Right hindlimb (tissue), 1 donor: ENCODE results near the gene RFX8.
A peak's percentile ranks its signal among the peaks of the same experiment; 100 is the strongest.
"Not testable (repeated sequence)": the region's sequence is repeated elsewhere in the genome, so short reads cannot be mapped to it uniquely, and the experiment has no call there.

Source experiments
- DNase-seq: peaks from one replicate; pipeline ENCODE4 v3.0.0-alpha.2; 2018

RFX8 gene

GRCh38 chr2:101485856-101486255 is 10.9 kb upstream of the RFX8 start:
- no peak for DNase-seq

GRCh38 chr2:101480764-101481163 is 5.9 kb upstream of the RFX8 start:
- no peak for DNase-seq

GRCh38 chr2:101479810-101480209 is 4.9 kb upstream of the RFX8 start:
- no peak for DNase-seq

DNA sequence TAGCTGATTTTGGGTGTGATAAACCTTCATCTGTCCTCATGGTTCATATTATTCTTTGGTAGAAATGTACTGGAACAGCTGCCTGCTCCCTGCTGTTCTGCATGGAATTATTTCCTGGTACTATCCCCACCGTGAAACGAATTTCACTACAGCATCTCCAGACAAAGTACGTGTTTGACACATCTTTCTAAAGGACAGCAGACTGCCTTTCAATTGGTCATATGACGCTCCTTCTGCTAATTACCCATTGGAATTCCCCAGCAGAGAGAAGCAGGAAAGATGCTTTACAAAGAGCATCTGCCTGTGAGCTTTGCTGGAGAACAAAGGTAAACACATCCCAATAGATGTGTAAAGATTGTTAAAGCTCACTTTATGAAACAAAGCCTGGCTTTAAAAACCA is 4.4 kb upstream of the RFX8 start:
- no peak for DNase-seq

- no peak for DNase-seq
Measured at GRCh38 chr2:101478181-101479001, 3.5 kb upstream of the RFX8 start.

DNA sequence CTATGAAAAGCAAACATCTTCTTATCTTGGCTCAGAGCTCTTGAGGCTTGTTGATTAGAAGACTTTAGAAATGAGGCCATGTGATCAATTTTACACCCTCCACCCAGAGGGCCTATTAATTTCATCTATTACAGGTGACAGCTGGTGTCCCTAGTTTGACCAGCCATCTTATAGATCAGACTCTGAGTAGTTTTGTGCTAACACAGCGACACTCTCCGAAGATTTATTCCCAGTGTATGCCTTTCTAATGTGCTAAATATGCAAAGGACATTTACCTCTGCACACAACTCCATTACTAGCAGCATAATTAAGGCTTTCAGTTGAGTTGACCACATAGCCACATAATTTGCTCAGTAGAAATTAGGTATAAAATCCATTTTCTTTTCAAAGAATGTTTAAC is 2.6 kb upstream of the RFX8 start:
- no peak for DNase-seq

DNA sequence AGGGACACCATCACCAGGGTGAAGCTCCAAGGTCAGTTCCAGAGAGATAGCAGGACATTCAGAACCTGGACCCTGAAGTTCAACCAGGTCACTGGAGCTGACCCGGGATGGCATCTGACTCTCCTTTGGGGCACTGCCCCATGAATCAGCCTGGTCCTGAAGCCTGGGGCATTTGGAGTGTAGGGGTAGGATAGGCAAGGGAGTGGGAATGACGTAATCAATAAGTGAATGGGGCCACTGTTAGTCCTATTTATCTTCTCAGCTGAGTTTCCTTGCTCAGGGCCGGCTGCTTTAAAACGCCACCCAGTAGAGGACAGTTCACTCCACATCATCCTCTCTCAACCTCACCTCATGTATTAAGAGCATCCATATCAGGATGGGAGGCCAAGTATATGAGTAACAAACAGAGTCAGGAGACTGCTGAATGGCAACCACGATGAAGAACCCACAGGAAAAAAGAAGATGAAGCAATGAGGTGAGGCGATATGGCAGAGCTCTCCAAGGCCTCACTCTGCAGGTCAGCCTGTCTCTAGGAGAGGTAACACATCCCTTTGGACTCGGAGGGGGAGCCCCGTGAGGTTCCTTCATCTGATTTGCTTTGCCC is 1.8 kb upstream of the RFX8 start:
- DNase-seq = no peak

DNA sequence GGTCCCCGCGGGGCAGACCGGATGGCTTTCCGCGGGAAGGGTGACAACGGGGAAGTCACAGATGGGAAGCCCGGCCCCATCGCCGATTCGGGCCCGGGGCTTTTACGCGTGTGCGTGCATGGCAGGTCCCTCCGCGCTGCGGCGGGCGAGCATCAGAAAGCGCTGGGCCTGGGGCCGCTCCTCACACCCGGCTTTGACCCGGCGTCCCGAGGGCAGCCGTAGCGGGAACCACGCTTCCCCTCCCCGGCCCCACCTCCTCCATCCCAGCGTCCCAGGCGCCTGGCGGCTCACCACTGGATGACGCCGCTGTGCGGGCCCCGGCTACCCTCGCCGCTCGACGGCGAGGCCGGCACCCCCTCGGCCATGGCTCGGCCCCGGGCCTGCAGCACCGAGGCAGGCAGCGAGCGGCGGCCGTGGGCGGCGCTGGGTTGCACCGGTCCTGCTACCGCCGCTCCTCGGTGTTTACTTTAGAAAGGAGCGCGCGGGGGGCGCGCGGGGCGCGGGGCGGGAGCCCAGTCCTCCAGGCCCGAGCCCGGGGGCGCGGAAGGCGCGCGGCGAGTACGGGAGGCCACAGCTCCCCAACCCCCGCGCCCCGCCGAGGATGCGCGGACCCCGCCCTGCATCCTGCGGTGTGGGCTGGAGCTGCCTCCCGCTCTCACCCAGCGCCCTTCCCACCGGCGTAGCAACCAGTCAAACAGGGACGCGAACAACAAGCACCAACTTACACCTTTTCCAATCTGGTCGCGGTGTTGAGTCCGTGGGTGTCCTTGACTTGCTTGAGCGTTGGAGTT is 806 bp downstream of the RFX8 start:
- DNase-seq = peak; percentile 83

DNA sequence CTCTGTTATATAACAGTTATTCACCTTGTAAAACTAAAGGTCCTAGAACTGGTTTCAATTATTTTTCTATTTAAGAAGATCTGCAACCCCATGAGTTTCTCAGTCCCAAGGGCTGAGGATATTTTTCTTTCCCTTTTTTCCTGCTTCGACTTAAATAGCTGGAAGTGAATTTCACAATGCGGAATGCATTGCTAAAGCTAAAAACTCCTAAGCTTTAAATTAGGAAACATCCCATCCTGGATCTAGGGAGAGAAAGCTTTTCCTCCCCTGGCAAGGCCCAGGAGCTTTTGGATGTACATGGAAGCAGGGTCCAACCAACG is 1.4 kb downstream of the RFX8 start:
- no peak for DNase-seq

DNA sequence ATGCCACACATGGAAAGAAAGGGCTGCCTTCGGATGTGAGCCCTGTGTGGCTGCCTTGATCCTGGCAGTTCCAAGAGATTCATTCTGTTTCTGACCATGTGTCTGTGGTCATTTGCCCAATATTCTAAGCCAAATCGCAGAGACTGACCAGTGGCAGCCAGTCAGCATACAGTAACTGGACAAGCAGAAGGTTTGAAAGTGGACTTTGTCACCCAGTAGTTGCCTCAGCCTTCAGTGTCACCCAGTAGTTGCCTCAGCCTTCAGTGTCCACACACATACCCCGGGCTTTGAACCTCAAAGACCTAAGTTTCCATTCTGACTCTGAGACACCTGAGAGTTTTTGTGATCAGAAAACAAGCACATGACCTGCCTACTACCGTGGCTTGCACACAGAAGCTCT is 5.0 kb downstream of the RFX8 start:
- DNase-seq = no peak

DNA sequence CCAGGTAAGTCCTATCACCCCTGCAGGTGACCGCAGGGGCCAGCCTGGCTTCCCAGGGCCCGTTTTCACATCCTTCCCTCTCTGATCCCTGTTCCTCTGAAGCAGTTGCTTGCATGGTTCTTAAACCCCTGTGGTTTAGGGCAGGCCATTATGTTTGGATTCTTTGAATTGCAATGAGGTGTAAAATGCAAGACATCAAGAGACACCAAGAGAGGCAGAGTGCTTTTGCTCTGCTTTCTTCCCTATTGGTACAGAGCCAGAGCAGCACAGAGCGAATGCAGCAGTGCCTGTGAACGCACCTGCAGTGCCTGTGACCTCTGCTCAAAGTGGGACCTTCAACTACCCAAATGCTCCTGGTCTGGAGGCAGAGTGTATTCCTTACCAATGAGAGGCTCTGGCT is 7.6 kb downstream of the RFX8 start:
- DNase-seq = no peak

GRCh38 chr2:101466426-101466825 is 8.5 kb downstream of the RFX8 start:
- no peak for DNase-seq

- no peak for DNase-seq
Measured at GRCh38 chr2:101464841-101465240, 10.1 kb downstream of the RFX8 start.

GRCh38 chr2:101463911-101464641 is 10.8 kb downstream of the RFX8 start:
- DNase-seq = peak; percentile 36

- no peak for DNase-seq
Measured at GRCh38 chr2:101463421-101463820, 11.5 kb downstream of the RFX8 start.

- DNase-seq = no peak
Measured at GRCh38 chr2:101461381-101461780, 13.5 kb downstream of the RFX8 start.

- DNase-seq = not testable (repeated sequence)
Measured at GRCh38 chr2:101454408-101454807, 20.5 kb downstream of the RFX8 start.

GRCh38 chr2:101450965-101451364 is 23.9 kb downstream of the RFX8 start:
- DNase-seq = no peak

DNA sequence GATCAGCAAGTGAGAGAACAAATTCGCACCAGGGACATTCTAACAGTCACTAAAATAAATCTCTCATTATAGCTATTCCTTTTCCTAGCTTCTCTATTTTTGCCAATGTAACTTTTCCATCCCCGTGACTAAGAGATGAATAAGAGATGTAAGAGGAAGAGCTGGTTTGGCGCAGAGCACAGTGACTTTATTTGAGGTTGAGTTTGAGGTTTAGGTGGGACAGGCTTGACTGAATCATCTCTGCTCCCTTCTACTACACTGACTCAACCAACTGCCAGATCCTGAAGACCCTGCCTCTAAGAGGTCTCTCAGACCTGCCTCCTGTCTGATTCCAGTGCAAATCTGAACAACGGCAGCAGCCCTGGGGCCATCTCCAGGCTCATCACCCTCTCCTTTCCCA is 28.0 kb downstream of the RFX8 start:
- no peak for DNase-seq

DNA sequence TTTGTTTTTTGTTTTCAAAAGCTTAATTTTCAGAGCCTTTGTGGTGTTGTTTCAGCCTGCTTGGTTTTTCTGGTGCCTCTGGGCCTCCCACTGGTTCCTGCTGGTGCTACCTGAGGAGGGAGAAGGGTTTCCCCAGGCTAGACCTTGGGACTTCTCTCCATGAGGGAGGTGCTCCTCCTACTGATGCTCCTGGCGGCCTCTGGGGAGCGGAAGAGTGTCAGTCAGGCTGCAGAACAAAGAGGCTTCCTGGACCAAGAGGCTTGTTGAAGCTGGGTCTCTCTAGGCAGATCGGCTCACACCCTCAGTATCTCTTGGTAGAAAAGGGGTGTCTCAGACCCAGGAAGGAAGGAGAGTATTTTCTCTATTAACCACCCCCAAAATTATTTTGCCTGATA is 32.2 kb downstream of the RFX8 start:
- no peak for DNase-seq

- DNase-seq = no peak
Measured at GRCh38 chr2:101442042-101442666, 32.8 kb downstream of the RFX8 start.

GRCh38 chr2:101440127-101440738 is 34.7 kb downstream of the RFX8 start:
- peak; percentile 37 for DNase-seq
